Esophagus mucosa (tissue), 1 donor: Measurements from ENCODE around the gene EHF. TPM values are rescaled to one million over a fixed set of nuclear protein-coding genes. Genes with fewer than 3 reads are reported as not detected.

ENCODE experiments used
- ATAC-seq: fragments of 200-7000 bp; cut with Tn5 transposase; one replicate; pipeline ENCODE4 v1.9.1; 2020
- total RNA-seq: library from RNA; stranded (reverse); gene quantifications from one replicate; pipeline ENCODE4 v1.2.4, GENCODE V29; 2023
- donor health status: DM: yes; HTN: yes; CAD: no.

EHF gene
- total RNA-seq, 1 donor from 2014 or later, result 342 TPM

- no peak for ATAC-seq
Measured at GRCh38 chr11:34646431-34646830, 25.5 kb downstream of the EHF start.

- ATAC-seq, result no peak
Measured at GRCh38 chr11:34647131-34647530, 26.2 kb downstream of the EHF start.

- ATAC-seq, result peak; percentile 48
Measured at GRCh38 chr11:34647532-34647931, 26.6 kb downstream of the EHF start.

- no peak for ATAC-seq
Measured at GRCh38 chr11:34648036-34648435, 27.1 kb downstream of the EHF start.

- no peak for ATAC-seq
Measured at GRCh38 chr11:34649597-34649996, 28.7 kb downstream of the EHF start.

- ATAC-seq, result no peak
Measured at GRCh38 chr11:34650528-34650927, 29.6 kb downstream of the EHF start.

GRCh38 chr11:34651551-34651950 lies 30.7 kb downstream of the EHF start:
- no peak for ATAC-seq

GRCh38 chr11:34652191-34652973 lies 31.5 kb downstream of the EHF start:
- no peak for ATAC-seq

- ATAC-seq, result no peak
Measured at GRCh38 chr11:34653031-34653430, 32.1 kb downstream of the EHF start.

- peak; percentile 80 for ATAC-seq
Measured at GRCh38 chr11:34653851-34654482, 33.1 kb downstream of the EHF start.

GRCh38 chr11:34654483-34655334 lies 33.8 kb downstream of the EHF start:
- peak; percentile 72 for ATAC-seq

- ATAC-seq, result peak; percentile 32
Measured at GRCh38 chr11:34655335-34656008, 34.6 kb downstream of the EHF start.

- no peak for ATAC-seq
Measured at GRCh38 chr11:34656062-34656720, 35.3 kb downstream of the EHF start.

GRCh38 chr11:34658071-34659015 lies 37.5 kb downstream of the EHF start:
- ATAC-seq, result no peak

- no peak for ATAC-seq
Measured at GRCh38 chr11:34659096-34659733, 38.3 kb downstream of the EHF start.

GRCh38 chr11:34665077-34665835 lies 44.4 kb downstream of the EHF start:
- peak; percentile 35 for ATAC-seq

GRCh38 chr11:34667810-34668582 lies 47.1 kb downstream of the EHF start:
- ATAC-seq, result peak; percentile 82

GRCh38 chr11:34668583-34669053 lies 47.7 kb downstream of the EHF start:
- no peak for ATAC-seq

GRCh38 chr11:34669458-34669857 lies 48.6 kb downstream of the EHF start:
- no peak for ATAC-seq
